NCI-H2029 treated with DMSO at 0.1 percent for 48 hours (cell line): Measurements from ENCODE around the gene ARHGEF10L.

Experiments
- DNase-seq: peaks from one replicate; lab custom pipeline; 2025; lab: John Stamatoyannopoulos, UW

ARHGEF10L gene

DNA sequence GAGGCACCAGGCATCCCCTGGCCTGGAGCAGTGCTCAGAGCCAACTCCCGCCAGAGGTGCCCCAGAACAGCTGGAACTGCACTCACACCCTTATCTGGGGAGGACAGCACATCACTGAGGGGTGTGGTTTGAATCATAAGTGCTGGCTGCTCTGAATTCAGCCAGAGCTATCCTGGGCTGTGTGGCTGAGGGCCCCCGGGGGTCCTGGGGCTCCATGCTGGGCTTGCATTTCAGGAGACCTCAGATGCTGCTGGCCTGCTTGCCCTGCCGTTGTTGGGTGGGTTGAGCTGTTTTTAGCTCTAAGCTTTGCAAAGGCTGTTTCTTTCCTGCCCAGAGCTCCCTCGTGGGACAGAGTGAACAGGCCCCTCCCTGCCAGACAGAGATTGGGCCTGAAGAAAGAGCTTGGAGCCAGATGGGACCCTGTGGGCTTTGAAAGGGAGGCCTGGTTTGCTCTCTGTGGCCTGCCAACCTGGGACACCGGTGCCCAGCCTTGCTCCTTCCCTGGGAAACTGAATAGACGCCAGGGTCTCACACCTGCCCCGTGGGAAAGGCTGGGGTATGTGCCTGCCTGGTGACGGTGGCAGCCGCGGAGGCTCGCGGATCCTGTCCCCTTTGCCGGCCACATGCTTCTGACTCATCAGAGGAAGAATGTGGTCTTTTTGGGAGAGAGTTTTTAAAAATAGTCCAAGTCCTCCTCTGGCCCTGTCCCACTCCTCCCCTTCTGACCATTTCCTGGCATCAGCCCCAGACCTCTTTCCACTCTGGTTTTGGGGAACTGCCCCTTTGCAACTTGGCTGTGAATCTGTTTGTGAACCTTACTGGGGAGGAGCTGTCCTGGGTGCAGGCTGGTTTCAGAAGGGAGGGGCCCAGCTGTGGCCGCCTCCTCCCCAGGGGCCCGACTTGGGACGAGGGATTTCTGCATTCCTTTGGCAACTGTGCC, 30.0 kb downstream of the ARHGEF10L start:
- DNase-seq, result no peak

DNA sequence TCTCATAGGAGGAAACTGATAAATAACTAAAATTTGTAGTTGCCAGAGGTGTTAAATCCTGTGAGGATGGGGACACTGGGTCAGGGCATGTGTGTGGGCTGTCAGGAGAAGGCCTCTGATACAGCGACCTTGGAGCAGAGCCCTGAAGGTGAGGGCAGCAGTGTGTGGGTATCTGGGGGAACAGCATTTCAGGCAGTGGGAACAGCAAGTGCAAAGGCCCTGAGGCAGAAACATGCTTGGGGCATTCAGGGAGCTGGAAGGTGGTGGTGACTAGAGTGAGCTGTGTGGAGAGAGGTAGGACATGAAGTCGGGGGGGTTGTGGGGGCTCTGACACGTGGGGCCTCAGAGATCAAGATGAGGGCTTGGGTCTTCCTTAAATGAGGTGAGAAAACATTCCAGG, 30.7 kb downstream of the ARHGEF10L start:
- DNase-seq, result no peak

DNA sequence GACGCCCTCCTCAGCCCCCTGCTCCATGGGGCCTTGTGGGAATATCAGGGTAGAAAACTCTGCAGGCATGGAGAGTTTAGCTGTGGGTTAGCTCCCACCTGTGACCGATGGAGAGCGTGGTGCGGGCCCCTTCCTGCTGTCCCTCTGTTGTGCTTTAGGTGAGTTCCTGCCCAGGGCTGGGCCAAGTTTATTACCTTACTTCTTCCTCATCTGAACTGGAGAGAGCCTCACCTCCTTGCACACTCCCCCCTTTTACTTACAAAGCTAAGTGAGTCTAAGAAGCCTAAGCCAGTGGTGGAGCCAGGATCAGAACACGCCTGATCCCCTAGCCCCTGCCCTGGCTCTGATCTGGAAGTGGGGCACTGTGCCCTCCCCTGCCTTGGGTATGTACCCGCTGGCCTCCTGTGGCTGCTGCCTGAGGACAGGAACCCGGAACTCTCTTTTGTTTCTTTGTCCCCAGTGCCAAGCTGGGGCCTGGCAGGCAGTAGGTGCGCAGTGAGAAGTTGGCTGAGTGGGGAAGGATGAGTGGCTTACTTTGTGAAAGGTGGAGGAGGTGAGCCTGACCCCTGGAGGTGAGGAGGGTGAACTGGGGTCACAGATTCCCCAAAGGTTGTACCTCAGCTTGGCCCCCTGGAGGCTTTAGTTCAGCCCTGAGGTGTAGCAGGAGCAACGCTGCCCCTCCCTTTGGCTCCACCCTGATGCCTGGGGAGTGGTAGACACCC, 32.9 kb downstream of the ARHGEF10L start:
- DNase-seq, result no peak

DNA sequence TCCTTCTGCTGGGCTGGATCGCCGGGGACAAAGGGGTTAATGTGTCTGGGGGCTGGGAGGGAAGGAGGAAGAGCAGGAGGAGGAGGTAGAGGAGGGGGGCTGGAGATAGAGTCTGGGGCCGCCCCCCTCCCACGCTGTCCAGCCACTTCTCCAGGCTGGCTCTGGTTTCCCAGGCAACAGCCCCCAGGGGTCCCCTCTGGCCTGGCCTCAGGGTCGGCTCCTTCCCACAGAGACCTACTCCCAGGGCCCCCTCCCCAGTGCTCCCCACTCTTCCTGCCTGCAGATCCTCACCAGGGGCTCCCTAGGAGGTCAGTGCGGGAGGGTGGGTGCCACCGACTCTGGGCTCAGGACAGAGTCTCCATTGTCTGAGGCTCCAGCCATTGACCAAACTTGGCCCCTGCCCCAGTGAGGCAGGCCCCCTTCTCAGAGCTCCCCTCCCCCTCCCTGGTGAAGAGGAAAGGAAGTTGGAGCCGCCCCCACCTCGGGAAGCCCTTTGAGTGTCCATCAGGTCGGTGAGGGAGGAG, 34.1 kb downstream of the ARHGEF10L start:
- DNase-seq, result no peak

DNA sequence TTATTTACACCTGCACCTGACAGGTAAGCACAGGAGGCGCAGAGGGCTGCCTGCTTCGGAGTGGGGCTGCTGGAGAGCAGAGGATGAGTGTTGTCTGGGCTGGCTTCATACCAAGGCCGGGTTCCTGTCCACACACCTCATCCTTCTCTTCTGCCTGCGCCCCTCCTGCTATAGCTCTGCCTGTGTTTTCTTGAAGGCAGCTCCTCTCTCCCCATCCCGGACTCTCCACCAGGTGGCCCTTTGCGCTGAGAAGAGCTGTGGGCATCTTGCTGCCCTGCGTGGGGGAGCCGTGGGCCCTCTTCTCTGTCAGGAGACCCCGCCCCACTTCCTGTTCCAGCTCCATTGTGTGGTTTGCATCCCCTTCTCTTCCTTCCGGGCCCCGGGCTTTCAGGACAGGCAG, 35.0 kb downstream of the ARHGEF10L start:
- peak; percentile 52 for DNase-seq

DNA sequence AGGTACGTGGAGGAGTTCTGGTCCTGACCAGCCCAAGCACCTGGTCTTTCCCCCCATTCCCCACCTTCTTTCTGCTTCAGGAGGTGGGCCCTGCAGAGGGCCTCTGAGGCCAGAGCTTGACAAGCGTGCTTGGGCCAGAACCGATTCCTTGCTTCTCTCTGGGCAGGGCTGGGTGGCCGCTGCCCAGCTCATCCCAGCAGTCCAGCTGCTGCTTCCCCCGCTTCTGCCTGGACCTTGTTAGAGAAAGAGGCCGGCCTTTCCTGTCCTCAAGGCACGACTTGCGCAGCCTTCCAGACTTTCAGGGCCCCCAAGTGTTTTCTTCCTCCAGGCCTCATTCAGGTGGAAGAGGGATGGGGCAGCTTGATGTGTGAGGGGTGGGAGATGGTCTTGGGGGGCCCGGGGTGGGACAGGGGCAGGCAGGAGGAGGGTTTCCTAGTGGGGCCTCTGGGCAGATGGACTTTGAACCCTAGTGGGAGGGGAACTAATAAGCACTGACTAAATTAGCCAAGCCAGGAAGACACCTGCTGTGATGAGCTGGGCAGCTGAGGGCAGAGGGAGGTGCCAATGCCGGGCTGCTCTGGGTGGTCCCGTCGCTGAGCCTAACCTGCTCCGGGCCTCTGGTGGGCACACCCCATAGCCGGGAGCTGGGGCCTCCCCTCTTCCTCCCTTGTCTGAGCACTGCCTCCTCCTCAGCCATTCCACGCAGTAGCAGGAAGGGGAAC, 36.5 kb downstream of the ARHGEF10L start:
- DNase-seq, result no peak

DNA sequence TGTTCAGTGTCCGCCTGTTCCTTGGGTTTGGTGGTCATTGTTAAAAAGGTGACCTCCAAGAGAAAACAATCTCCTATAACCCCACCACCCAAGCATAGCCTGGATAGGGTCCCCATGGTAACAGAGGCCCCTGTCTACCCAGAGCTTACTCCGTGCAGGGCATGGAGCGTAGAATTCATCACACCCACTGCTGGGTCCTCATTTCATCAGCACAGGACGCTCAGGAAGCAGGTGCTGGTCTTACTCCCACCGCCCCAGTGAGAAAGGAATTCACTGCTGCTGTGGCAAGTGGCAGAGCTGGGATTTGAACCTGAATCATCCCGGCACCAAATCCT, 37.0 kb downstream of the ARHGEF10L start:
- no peak for DNase-seq

DNA sequence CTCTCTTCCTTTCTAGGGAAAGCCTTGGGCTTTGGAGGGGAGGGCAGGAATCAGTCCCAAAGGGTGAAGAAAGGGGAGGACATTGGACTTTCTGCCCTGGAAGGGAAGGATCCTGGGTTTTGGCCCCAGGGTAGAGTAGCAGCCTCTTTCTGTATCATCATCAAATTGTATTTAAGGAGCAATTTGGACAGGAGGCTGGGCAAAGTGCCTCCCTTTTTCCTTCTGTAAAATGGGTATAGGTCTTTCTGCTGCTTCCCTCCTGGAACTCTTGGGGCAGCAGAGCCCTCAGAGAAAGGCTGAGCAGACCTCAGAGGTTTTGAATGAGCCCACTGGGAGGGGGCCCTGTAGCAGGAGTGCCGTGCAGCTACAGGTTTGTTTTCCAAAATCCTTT, 38.4 kb downstream of the ARHGEF10L start:
- DNase-seq, result no peak

DNA sequence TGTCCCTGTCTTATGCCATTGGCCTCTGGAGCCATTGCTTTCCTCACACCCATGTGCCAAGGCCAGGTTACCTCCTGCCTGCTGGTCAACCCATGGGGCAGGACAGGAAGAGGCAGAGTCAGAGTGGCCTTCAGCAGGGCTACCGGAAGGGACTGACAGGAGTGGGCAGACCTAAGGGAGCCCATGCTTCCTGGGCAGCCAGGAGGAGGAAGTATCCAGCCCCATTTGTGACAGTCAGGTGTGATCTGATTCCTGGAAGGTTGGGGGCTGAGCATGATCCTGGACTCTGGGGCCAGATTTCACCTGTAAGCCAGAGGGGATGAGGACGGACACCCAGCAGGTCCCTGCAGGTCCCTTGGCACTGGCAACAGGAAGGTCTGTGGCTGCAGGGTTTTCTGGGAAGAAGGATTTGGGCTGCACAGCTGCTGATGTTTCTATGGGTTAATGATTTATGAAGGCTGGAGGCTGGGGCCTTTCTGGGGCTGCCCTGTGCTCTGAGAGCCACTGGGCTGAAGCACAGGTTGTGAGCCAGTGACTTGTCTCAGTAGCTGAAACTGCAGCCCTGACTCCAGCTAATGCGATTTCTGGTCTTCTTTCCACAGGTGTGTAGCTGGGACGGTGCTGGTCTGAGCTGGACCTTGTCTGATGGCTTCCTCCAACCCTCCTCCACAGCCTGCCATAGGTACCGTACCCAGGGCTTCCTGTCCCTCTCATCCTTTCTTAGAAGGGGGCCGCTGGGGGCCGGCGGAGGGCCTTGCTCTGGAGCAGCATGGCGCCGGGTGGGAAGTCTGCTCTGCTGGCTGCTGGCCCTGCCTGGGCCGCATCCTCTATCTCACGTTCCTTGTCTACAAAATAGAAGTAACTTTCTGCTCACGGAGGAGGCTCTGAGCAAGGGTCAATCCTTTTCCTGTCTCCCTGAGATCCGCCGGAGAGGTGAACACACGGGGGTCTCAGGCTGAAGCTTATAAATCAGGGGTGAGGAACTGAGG, 40.7 kb downstream of the ARHGEF10L start:
- no peak for DNase-seq

DNA sequence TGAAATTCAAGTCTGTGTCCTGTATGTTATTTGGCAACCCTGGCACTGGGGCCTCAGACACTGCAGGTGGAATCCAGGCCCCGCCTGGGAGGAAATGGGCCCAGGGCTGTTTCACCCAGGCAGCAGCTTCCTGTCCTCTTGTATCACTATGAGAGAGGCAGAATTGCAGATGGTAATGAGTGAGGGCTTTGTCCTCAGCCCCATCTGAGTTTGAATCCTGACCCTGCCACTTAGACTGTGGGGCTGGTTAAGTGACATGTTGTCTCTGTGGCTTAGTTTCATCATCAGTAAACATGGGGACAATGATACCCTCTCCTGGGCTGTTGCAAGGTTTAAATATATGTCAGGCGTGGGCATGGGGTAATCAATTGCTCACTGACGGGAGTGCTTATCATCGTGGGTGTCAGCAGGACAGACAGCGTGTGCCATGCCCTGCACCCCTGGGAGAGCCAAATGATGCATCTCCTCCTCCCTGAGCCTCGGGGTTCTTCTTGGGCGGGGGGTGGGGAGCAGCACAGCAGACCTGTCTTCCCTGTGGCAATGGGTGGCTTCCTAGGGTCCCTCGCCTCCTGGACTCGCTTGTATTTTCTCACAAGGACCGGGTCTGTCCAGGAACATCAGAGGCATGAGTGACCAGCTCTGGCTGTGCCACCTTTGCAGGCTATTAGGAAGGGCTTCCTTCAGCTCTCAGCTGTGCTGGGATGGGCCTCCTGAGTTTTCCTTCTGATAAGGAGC, 42.1 kb downstream of the ARHGEF10L start:
- DNase-seq, result peak; percentile 59

DNA sequence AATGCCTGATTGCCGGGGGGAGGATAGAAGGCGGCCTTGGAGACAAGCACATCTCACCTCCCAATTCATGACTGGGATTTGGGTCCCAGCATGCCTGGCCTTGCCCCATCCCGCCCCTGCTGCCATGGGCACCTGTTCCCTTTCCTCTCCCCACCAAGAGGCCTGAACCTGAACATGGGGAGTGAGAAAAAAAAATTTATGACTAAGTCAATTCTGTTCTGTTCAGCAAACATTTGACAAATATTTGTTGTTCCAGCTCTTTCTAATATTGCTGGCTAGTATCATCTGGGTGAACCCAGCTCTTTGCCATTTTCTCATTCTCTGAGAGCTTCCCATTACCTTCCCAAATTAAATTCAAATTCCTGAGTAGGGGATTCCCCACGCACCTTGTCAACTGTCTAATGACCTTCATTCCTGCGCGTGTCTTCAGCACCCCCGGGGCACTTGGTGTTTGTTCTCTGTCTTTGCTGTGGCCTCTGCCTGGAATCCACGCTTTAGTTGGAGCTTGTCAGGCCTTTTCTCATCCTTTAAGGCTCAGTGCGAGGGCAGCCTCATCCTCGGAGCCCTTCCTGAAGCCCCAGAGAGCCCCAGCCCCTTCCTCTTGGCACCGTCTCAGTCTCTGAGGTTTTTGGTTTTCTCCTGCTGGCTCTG, 42.8 kb downstream of the ARHGEF10L start:
- DNase-seq, result no peak

DNA sequence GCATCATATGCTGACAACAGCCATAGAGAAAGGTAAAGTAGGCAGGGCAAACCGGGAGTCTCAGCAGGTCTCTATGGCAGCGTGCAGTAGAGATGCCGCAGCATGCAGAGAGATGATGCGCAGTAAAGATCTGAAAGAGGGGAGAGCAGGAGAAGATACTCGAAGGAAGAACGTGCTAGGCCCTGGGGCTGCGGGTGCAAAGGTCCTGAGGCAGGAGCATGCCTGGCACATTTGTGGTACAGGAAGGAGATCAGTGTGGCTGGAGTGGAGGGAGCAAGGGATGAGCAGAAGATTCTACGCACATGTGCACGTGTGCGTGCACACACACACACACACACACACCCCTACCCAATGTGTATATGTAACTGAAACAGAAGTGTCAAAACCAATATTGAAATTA, 45.0 kb downstream of the ARHGEF10L start:
- DNase-seq, result no peak

DNA sequence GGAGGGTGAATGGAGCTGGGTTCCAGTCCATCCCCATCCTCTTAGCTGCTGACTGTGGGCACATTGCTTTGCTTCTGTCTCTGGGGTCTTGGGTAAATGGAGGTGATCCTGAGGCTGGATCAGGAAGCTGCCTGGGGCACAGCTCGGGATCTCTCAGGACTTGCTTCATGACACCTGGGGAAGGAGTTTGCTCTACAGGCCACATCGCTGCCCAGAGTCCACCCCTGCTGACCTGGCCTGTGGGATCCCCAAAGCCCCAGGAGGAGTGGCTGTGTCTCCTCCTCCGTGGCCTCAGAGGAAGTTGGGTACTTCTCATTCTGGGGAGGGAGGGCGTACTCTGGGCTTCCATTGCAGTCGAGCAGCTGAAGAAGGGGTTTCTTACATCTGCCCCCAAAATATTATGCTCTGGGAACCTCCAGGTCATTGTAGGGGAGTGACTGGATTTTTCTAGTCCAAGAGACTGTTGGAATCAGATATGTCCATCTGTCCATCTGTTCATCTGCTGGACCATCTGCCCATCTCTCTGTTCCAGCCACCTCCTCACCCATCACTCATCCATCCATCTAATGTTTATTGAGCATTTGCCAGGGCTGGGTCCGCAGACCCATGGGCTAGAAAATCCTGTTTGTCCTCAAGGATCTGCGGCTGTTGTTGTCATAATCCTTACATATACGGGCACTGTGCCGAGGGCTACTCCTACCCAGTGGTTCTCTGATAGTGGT, 45.9 kb downstream of the ARHGEF10L start:
- DNase-seq, result no peak

DNA sequence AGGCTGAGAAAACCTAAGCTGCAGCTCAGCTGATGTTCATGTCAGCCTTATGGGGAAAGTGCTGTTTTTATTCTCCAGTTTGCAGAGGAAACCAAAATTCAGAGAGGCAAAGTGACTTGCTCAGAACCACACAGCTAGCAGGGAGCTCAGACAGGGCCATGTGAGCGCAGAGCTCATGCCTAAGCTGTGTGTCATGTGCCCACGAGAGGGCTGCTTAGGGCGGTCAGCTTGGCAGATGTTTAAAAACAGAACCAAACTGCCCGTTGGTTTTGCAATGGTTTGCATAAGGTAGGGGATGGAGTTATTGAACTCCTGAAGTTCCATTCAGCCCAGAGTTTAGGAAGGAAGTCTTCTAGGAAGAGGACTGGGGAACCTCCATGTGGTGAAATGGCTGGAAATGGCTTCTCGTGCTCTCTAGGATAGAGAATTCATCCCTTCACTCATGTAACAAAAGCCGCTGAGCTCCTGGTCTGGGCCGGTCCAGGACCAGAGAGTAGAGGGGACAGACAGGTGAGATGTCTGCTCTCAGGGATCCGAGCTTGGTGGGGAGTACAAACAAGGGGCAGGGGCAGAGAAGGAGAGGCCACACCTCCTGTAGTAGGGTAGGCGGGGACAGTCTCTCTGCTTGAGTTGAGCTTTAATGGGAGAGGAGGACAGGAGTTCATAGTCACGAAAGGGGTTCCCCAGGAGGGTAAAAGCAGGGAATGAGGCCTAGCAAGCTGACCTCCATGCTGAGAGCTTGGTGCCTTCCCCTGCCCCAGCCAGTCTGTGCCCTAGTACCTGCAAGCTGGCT, 46.9 kb downstream of the ARHGEF10L start:
- DNase-seq, result no peak

DNA sequence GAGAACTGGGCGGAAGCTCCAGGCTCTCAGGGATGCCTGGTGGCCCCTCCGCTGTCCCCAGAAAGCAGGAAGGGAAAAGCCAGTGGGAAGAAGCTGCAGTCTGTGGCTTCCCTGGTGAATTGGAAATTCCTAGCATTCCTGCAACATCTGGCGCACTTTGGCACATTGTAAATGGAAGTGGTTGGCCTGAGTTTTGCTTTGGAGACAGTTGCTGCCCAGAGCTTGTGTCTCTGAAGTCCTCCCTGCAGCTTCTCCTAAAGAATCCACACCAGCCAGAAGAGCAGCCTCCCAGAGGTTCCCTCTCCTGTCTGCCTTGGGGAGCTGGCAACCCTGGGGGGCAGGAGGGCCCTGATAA, 48.2 kb downstream of the ARHGEF10L start:
- no peak for DNase-seq

DNA sequence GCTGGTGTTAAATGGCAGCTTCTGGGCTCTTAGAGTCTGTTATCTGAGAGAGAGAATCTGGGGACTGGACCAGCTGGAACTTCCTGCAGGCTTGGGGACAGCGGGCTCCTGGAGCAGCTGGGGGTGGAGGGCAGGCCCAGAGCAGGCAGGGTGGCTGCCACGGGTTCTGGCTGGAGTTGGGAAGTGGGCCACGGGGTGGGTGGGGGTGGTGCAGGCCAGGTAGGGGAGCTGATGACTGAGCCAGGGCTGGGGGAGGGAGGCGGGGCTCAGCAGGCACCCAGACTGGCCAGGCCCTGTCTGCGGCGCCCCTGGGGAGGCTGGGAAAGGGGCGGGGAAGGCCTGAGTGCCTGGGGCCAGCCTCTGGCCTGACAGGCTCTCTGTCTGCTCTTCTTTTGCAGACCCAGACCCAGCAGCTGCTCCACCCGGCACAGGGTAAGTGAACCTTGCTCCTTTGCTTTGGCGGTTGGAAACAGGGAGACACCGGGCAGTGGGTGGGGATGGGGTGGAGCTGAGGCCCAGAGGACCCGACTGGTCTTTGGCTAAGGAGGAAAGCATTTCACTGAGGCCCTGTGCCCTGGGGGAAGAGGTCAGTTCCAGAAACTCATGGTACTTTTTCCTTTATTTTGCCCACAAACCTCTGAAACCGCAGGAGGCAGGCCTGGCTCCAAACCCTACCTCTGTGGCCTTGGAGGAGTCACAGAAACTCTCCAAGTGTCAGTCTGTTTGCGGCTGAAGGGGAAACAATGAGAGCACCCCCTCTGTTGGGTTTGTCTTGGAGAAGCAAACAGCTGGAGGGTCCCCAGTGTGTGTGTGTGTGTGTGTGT, 48.8 kb downstream of the ARHGEF10L start:
- no peak for DNase-seq

DNA sequence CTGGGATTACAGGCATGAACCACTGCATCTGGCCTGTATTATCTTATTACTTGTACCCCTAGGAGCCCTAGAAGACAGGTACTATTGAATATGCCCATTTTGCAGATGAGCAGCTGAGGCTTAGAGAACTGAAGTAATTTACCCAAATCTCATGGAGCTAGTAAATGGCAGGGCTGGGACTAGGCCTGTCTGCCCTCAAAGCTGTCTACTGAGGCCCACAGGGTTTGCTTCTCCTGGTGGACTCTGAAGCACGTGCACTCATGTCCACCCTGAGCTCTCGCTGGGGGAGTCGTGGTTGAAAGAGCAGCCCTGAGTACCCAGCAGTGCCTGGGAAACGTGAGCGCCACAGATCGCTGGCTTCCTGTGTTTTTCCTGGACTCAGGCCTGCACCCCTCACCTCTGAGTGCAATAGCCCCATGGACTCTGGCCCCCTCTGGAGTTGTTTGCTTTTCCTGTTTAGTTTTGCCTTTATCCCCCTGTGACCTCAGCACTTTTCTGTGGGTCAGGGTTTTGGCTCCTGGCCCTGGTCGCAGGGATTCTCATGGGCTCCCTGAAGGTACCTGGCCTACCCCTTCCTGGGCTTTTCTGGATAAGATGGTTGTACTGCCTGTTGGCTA, 52.4 kb downstream of the ARHGEF10L start:
- no peak for DNase-seq
